Forelimb muscle (tissue), 1 donor: ENCODE results near the gene MAP3K2. TPM values are rescaled to one million over a fixed set of nuclear protein-coding genes. Genes with fewer than 3 reads are reported as not detected.

Experiments
- DNase-seq: peaks from one replicate; pipeline ENCODE4 v3.0.0-alpha.2; 2013; ENCODE audit warnings: low read depth
- polyA plus RNA-seq: library from polyadenylated mRNA; unstranded; fragments of 120-200 nt; gene quantifications from one replicate; pipeline ENCODE4 v1.2.1, GENCODE V29; 2013; ENCODE audit not compliant: insufficient read length

The MAP3K2 gene, protein sequence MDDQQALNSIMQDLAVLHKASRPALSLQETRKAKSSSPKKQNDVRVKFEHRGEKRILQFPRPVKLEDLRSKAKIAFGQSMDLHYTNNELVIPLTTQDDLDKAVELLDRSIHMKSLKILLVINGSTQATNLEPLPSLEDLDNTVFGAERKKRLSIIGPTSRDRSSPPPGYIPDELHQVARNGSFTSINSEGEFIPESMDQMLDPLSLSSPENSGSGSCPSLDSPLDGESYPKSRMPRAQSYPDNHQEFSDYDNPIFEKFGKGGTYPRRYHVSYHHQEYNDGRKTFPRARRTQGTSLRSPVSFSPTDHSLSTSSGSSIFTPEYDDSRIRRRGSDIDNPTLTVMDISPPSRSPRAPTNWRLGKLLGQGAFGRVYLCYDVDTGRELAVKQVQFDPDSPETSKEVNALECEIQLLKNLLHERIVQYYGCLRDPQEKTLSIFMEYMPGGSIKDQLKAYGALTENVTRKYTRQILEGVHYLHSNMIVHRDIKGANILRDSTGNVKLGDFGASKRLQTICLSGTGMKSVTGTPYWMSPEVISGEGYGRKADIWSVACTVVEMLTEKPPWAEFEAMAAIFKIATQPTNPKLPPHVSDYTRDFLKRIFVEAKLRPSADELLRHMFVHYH
- 17.8 TPM for polyA plus RNA-seq

GRCh38 chr2:127387655-127388422 lies at the start of gene MAP3K2:
Gene MAP3K2 (minus strand): TSS chr2:127387975. CDS start chr2:127343129, 44,846 bp downstream.
- DNase-seq = peak; percentile 79

DNA sequence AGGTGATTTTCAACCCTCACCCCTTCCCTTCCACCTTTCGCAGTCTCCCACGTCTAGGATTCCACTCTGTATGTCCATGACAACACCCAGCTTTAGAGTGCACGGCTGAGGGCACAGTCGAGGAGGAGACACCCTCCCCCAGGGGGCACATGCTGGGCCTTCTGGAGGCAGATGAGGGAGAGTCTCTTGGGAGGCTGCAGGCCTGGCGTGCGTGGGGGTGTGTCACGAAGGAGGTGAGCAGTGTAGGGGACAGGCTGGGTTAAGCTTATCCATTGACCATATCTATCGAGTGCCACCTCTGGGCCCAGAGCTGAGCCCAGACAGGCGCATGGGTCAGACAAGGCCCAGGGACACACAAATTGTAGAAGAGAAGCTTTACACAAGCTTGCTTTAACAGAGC lies 49.3 kb upstream of the MAP3K2 start:
- no peak for DNase-seq

- no peak for DNase-seq
These were observed 46.7 kb upstream of the MAP3K2 start for GRCh38 chr2:127434515-127434914.

DNA sequence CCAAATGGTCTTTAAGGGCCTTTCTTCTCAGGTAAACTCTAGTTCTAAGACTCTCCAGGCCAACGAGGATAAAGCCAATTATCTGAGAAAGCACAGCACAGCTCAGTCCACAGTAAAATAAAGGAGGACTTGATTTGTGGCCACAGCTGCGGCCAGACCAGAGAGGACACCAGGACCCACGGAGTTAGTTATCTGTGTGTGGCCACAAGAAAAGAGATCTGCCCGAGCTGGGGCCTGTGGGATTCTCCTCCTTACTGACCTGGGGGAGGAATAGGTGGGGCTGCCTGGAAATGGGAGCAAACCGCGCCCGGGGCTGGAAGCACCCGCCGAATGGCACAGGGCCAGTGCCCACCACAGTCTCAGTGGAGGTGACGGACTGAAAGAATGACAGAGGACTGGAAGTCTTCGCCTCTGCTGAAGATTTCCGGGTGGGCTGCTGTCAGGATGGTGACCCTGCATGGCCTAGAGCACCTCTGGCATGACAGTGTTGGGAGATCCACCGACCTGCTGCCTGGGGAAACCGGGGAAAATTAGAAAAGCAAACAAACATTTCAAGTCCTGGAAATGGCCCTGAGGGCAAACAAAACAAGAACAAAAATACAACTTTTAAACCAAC lies 43.7 kb upstream of the MAP3K2 start:
- DNase-seq = no peak

DNA sequence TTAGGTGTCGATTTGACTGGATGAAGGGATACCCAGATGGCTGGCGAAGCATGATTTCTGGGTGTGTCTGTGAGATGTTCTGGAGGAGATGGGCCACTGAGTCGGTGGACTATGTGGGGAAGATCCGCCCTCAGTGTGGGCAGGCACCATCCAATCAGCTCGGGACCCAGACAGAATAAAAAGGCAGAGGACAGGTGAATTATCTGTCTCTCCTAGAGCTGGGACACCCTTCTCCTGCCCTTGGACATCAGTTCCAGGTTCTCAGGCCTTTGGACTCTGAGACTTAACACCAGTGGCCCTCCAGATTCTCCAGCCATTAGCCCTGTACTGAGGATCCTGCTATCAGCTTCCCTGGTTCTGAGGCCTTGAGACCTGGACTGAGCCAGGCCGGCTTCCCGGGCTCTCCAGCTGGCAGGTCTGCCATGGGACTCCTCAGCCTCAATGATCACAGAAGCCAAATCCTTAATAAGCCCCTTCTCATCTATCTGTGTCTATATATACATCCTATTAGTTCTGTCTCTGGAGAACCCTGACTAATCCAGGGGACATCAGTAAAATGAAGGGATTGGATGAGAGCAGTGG lies 42.2 kb upstream of the MAP3K2 start:
- no peak for DNase-seq

- DNase-seq = no peak
These were observed 41.5 kb upstream of the MAP3K2 start for GRCh38 chr2:127429291-127429690.

DNA sequence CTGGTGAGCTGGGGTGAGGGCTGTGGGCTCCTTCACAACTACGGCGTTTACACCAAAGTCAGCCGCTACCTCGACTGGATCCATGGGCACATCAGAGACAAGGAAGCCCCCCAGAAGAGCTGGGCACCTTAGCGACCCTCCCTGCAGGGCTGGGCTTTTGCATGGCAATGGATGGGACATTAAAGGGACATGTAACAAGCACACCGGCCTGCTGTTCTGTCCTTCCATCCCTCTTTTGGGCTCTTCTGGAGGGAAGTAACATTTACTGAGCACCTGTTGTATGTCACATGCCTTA lies 41.0 kb upstream of the MAP3K2 start:
- DNase-seq = no peak

DNA sequence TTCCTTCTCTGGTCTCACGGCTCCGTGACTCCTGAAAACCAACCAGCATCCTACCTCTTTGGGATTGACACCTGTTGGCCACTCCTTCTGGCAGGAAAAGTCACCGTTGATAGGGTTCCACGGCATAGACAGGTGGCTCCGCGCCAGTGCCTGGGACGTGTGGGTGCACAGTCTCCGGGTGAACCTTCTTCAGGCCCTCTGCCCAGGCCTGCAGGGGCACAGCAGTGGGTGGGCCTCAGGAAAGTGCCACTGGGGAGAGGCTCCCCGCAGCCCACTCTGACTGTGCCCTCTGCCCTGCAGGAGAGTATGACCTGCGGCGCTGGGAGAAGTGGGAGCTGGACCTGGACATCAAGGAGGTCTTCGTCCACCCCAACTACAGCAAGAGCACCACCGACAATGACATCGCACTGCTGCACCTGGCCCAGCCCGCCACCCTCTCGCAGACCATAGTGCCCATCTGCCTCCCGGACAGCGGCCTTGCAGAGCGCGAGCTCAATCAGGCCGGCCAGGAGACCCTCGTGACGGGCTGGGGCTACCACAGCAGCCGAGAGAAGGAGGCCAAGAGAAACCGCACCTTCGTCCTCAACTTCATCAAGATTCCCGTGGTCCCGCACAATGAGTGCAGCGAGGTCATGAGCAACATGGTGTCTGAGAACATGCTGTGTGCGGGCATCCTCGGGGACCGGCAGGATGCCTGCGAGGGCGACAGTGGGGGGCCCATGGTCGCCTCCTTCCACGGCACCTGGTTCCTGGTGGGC lies 40.5 kb upstream of the MAP3K2 start:
- DNase-seq = no peak

GRCh38 chr2:127427376-127428056 lies 39.7 kb upstream of the MAP3K2 start:
- DNase-seq = no peak

DNA sequence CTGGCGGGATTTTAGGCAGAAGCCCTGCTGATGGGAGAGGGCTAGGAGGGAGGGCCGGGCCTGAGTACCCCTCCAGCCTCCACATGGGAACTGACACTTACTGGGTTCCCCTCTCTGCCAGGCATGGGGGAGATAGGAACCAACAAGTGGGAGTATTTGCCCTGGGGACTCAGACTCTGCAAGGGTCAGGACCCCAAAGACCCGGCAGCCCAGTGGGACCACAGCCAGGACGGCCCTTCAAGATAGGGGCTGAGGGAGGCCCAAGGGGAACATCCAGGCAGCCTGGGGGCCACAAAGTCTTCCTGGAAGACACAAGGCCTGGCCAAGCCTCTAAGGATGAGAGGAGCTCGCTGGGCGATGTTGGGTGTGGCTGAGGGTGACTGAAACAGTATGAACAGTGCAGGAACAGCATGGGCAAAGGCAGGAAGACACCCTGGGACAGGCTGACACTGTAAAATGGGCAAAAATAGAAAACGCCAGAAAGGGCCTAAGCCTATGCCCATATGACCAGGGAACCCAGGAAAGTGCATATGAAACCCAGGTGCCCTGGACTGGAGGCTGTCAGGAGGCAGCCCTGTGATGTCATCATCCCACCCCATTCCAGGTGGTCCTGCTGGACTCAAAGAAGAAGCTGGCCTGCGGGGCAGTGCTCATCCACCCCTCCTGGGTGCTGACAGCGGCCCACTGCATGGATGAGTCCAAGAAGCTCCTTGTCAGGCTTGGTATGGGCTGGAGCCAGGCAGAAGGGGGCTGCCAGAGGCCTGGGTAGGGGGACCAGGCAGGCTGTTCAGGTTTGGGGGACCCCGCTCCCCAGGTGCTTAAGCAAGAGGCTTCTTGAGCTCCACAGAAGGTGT lies 39.0 kb upstream of the MAP3K2 start:
- DNase-seq = no peak

GRCh38 chr2:127425540-127426490 lies 38.0 kb upstream of the MAP3K2 start:
- DNase-seq = no peak

DNA sequence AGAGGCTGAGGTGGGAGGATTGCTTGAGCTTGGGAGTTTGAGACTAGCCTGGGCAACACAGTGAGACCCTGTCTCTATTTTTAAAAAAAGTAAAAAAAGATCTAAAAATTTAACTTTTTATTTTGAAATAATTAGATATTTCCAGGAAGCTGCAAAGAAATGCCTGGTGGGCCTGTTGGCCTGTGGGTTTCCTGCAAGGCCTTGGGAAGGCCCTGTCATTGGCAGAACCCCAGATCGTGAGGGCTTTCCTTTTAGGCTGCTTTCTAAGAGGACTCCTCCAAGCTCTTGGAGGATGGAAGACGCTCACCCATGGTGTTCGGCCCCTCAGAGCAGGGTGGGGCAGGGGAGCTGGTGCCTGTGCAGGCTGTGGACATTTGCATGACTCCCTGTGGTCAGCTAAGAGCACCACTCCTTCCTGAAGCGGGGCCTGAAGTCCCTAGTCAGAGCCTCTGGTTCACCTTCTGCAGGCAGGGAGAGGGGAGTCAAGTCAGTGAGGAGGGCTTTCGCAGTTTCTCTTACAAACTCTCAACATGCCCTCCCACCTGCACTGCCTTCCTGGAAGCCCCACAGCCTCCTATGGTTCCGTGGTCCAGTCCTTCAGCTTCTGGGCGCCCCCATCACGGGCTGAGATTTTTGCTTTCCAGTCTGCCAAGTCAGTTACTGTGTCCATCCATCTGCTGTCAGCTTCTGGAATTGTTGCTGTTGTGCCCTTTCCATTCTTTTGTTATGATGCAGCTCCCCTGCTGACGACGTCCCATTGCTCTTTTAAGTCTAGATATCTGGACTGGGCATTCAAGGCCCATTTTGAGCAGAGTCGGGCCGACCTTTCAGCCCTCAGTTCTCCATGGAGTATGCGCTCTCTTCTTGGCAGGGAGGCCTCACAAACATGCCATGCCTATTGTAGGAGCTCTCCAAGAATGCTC lies 37.1 kb upstream of the MAP3K2 start:
- DNase-seq = no peak

DNA sequence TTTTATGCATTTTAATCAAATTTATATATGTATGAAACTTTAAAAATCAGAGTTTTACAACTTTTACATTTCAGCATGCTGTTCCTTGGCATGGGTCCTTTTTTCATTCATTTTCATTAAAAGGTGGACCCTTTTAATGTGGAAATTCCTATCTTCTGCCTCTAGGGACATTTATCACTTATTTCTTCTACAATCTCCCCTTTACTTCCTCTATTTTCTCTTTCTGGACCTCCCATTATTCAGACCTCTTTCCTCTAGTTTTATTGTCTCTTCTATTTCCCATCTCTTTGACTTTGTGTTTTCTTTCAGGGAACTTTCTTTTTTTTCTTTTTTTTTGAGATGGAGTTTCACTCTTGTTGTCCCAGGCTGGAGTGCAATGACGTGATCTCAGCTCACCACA lies 36.1 kb upstream of the MAP3K2 start:
- no peak for DNase-seq

DNA sequence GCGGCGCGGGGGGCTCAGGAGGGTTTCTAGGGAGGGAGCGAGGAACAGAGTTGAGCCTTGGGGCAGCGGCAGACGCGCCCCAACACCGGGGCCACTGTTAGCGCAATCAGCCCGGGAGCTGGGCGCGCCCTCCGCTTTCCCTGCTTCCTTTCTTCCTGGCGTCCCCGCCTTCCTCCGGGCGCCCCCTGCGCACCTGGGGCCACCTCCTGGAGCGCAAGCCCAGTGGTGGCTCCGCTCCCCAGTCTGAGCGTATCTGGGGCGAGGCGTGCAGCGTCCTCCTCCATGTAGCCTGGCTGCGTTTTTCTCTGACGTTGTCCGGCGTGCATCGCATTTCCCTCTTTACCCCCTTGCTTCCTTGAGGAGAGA lies 35.7 kb upstream of the MAP3K2 start:
- no peak for DNase-seq

GRCh38 chr2:127422559-127423477 lies 35.0 kb upstream of the MAP3K2 start:
- no peak for DNase-seq

GRCh38 chr2:127421871-127422558 lies 34.2 kb upstream of the MAP3K2 start:
- DNase-seq = no peak
